Tibial nerve (tissue), 4 donors: ENCODE data around the gene EXOC2.

Source experiments
- EP300 ChIP-seq, 2 donors: sonication (generic); formaldehyde crosslinking; IDR thresholded peaks; one replicate each; pipeline ENCODE4 v1.6.1; 2017; ENCODE audit warnings: antibody characterized with exemption in 2 of 2, mild to moderate bottlenecking in 1 of 2
- POLR2A ChIP-seq, 2 donors: fragments of 450-650 bp; IDR thresholded peaks; one replicate each; pipeline ENCODE4 v1.6.1; 2017; ENCODE audit warnings: antibody characterized with exemption in 2 of 2, mild to moderate bottlenecking in 2 of 2, moderate library complexity in 2 of 2
- TF ChIP-seq, protein P1 (sequence below), 5 experiments: fragments of 200-600 bp in 3 of 5; fragments of 450-650 bp in 2 of 5; sonication (generic) in 3 of 5; IDR thresholded peaks; one replicate each; pipeline ENCODE4 v1.5.1; 2016 to 2019; ENCODE audit warnings: antibody characterized with exemption in 5 of 5, mild to moderate bottlenecking in 3 of 5, moderate library complexity in 2 of 5

DNA sequence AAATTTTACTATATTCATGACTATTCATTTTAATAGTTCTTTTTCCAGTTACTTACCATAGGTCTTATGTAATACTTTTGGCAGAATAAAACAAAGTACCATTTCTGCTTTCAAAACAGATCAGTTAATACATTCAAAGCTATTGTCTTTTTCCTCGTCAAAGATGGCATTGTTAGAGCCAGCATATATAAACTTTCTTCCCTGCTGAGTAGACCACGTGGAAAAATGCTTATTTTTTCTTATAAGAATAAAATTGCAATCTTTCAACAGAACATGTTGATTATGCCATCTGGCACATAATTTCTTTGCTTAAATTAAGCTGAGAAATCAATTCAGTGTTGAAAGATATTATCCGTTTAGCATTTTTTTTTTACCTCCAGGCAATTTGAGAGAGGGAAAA lies 34.9 kb upstream of the EXOC2 start:
- TF ChIP-seq, protein P1, sequence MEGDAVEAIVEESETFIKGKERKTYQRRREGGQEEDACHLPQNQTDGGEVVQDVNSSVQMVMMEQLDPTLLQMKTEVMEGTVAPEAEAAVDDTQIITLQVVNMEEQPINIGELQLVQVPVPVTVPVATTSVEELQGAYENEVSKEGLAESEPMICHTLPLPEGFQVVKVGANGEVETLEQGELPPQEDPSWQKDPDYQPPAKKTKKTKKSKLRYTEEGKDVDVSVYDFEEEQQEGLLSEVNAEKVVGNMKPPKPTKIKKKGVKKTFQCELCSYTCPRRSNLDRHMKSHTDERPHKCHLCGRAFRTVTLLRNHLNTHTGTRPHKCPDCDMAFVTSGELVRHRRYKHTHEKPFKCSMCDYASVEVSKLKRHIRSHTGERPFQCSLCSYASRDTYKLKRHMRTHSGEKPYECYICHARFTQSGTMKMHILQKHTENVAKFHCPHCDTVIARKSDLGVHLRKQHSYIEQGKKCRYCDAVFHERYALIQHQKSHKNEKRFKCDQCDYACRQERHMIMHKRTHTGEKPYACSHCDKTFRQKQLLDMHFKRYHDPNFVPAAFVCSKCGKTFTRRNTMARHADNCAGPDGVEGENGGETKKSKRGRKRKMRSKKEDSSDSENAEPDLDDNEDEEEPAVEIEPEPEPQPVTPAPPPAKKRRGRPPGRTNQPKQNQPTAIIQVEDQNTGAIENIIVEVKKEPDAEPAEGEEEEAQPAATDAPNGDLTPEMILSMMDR (IDR thresholded peaks at IDR 0.05) = no peak
- TF ChIP-seq POLR2A (IDR thresholded peaks at IDR 0.05) (no peak), EP300 (IDR thresholded peaks at IDR 0.05) (no peak)
